GM19328 (cell line): ENCODE measurements around the gene PSORS1C2.

Experiments used
- ATAC-seq: cut with Tn5 transposase; IDR thresholded peaks from one replicate; pipeline ENCODE4 v1.9.1; 2021; ENCODE audit warnings: mild to moderate bottlenecking, moderate library complexity; ENCODE audit not compliant: unreplicated experiment

The PSORS1C2 gene

GRCh38 chr6:31115941-31116560, 22.8 kb downstream of the PSORS1C2 start:
- ATAC-seq, result no peak

DNA sequence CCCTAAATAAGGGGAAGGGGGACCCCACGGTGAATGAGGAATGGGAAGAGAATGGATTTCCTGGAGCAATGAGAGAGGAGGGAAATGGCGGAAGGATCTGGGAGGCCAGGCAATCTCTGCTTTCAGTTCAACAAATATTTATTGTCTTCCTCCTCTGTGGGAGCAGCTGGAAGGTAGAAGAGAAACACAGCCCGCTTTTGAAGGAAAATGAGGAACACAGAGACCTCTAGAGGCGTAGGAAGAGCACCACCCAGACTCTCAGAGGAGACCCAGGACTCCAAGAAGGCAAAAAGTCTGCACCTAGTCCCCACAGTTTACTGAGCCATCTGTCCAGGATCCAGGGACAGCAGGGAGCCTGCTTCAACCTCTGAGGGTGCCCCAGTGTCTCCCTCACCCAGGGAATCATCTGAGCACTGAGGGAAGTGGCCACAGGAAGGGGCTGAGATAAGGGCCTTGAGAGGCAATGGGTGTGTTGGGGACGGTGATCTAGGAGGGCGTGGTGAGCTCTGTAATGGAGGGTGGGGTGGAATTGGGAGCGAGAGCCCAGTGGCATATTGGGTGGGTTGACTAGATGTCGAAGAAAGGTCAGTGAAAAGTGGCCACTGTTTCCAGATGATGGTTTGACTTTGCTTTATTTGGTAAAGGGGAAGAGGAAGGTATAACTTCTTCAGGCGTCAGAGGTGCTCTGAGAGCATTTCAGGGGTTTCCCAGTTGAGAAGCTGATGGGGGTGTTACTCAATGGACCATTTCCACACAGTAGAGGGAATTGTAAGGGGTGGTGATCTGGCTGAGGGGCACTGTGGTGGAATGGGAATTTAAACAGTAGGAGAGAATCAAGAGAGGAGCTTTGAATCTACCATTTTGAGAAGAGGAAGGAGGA, 23.7 kb downstream of the PSORS1C2 start:
- ATAC-seq, result no peak

- no peak for ATAC-seq
These were observed 24.4 kb downstream of the PSORS1C2 start, which contains the start of gene PSORS1C1 for GRCh38 chr6:31114541-31114878. Gene PSORS1C1 (plus strand): TSS chr6:31114800. CDS start chr6:31129633, 14,833 bp downstream.

- no peak for ATAC-seq
These were observed 24.9 kb downstream of the PSORS1C2 start for GRCh38 chr6:31113861-31114540.

GRCh38 chr6:31112478-31112877, 26.4 kb downstream of the PSORS1C2 start, which contains the start of gene C6orf15:
Gene C6orf15 (minus strand): TSS chr6:31112575. CDS start chr6:31112555, 20 bp downstream.
- ATAC-seq, result no peak

DNA sequence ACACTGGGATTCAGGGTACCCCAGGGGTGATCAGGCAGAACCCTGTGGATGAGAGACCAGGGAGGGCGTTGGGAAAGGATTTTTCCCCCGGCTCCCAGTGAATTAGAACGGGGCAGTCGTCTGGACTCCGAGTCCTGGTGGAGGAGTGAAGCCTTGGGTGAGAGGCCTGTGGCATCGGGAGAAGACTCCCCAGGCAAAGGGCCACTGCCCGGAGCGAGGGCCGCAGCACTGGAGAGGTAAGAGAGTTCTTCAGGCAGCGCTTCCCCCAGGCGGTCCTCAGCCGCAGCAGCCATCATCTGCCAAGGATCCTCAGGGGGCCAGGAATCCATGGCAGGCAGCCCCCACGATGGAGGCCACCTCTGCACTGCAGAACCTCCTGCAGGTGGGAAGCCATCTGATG, 27.2 kb downstream of the PSORS1C2 start:
- no peak for ATAC-seq

DNA sequence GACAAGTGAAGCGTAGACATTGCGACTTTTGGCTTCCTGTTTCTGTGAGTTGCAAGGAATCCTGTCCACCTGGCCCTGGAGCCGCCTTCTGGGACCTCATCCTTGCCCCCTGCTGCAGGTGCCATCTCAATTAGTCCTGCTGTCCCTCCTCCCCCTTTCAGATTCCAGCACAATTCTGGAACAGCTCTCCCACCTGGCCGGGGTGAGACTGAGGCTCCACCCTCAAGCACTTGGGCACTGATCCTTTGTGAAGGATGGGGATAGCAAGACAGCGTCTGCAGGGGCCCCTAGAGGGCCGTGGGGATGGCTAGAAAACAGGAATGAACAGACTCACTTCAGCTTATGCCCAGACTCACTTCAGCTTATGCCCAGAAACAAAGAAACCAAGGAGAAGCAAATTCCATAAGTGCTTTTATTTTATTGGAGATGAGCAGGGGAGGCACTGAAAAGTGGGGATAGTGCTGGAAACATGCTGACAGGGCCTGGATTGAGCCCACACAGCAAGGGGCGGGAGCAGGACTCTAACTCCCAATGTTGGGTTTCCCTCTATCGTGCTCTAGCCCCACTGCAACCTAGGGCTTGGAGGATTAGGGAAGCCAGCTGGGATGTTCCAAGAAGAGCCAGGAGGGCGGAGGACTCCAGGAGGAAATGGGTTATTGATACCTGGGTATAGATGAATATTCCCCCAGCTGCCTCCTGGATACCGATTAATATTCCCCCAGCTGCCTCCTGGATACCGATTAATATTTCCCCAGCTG, 27.9 kb downstream of the PSORS1C2 start:
- ATAC-seq, result no peak

DNA sequence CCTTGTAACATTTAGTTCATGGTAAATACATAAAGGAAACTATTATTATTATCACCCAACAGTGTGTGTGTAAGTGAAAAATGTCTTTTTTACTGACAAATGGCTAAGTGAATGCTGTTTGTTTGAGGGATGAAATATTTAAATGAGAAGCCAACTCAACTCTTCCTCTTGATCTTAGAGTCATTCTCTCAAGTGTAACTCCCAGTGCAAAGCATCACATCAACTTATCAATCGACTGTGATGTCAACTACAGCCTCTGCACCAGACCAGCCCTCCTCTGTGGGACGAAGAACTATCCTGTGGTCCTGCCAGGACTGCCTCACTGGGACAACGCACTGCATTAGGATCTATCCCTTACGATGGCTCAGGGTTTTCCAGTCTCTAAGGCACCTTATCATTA, 31.8 kb downstream of the PSORS1C2 start:
- ATAC-seq, result no peak

DNA sequence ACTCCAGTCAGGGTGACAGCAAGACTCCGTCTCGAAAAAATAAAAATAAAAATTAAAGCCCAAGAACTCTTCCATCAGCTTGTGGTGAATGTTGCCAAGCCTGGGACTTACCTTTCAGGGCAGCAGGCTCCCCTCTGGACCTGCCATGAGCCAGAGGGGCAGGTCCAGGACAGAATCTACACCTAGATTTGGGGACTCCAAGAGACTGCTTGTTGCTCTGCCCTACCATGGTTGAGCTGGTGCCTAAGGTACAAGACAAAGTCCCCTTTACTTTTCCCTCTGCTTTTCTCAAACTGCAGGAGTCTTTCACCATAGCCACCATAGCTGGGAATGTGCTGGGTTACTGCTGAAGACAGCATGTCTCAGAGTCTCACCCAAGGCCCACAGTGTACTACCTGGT, 35.7 kb downstream of the PSORS1C2 start:
- no peak for ATAC-seq

DNA sequence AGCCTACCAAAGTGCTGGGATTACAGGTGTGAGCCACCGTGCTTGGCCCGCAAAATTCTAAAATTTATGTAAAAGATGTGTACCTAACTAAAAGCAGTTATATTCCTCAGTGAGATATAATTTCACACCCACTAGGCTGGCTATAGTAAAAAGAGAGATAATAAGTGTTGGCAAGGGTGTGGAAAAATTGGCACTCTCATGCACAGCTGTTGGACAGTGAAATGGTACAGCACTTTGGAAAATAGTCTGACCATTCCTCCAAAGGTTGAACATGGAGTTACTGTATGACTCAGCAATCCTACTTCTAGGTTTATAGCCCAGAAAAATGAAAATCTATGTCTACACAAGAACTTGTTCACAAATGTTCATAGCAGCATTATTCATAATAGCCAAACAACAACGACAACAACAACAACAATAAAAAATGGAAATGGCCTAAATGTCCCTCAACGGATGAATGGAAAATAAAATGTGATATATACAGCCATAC, 40.4 kb downstream of the PSORS1C2 start:
- ATAC-seq, result no peak

- no peak for ATAC-seq
These were observed 42.2 kb downstream of the PSORS1C2 start for GRCh38 chr6:31096656-31097055.

- ATAC-seq, result no peak
These were observed 42.7 kb downstream of the PSORS1C2 start for GRCh38 chr6:31096215-31096614.

GRCh38 chr6:31094389-31094881, 44.4 kb downstream of the PSORS1C2 start:
- ATAC-seq, result no peak

DNA sequence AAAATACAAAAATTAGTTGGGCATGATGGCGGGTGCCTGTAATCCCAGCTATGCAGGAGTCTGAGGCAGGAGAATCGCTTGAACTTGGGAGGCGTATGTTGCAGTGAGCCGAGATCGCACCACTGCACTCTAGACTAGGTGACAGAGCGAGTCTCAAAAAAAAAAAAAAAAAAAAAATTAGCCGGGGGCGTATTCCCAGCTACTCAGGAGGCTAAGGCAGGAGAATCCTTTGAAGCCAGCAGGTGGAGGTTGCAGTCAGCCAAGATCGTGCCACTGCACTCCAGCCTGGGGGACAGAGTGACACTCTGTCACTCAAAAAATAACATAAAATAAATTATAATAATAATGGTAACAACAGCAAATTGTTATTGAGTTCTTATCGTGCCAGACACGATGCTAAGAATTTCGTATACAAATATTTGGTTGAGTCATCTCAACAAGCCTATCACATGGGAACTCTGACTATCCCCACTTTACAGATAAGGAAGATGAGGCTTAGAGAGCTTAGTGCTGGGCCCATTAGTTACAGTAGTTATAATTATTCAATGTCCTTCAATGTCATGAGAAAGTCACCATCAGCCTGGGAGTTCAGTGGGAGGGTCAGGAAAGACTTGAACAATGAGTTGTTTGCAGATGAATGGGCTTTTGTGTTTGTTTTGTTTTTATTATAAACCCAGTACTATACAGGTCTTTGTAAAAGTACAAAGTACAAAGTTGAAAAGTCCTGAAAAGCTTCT, 45.9 kb downstream of the PSORS1C2 start:
- no peak for ATAC-seq

DNA sequence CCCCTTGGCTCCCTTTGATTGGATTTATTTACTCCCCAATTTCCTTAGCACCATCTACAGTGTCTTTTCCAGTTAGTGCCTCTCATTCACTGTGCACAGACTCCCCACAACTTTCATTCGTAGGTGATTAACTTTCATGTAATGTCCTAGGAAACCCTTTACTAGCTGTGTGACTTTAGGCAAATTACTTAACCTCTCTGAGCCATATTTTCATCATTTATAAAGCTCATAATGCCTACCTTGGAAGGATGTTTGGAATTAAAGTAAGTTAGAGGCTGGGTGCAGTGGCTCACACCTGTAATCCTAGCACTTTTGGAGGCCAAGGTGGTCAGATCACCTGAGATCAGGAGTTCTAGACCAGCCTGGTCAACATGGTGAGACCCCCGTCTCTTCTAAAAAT, 46.6 kb downstream of the PSORS1C2 start:
- ATAC-seq, result no peak

DNA sequence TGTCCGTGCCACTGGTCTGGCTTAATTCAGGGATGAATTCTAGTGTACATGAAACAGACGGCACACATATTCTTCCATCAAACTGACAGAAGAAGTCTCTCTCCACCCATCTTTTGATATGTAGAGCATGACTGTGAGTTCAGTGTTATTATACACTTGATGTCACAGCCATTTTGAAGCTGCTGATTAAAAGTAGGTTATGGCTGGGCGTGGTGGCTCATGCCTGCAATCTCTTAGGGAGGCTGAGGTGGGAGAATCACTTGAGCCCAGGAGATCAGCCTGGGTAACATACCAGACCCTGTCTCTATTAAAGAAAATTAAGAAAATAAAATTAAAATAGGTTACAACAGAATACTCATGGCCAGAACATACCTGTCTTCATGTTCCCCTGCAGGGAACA, 47.2 kb downstream of the PSORS1C2 start:
- ATAC-seq, result no peak

DNA sequence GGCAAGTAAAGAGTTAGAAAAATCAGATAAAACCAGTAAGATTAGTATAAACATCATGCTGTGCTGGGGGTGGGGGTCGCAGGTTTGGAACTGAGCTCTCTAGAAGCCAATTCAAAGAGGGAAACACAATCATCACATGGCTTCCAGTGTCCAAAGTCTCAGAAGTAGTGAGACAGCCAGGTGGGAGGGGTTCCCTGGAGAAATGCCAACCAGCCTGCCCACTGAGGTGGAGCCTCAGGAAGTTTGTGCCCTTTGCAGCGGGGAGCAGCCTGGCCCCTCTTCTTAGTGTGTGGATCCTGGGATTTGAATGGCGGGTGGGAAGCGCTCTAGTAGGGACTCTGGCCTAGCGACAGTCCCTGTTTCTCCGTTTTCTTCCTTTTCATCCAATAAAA, 47.9 kb downstream of the PSORS1C2 start:
- no peak for ATAC-seq

GRCh38 chr6:31090275-31090972, 48.4 kb downstream of the PSORS1C2 start:
- no peak for ATAC-seq
